Mucosa of descending colon (tissue), 3 donors: ENCODE results near the gene PLCB4. TPM values are rescaled to one million over a fixed set of nuclear protein-coding genes. Genes with fewer than 3 reads are reported as not detected.

Experiments
- ATAC-seq: fragments of 200-7000 bp; cut with Tn5 transposase; one replicate; pipeline ENCODE4 v1.9.1; 2020; ENCODE audit warnings: mild to moderate bottlenecking, moderate library complexity
- DNase-seq, 3 donors: peaks; one replicate each; pipeline ENCODE4 v3.0.0-alpha.2; 2020
- H3K36me3 ChIP-seq: fragments of 200-600 bp; one replicate; pipeline ENCODE4 v1.8.0; 2021; ENCODE audit warnings: low read depth, mild to moderate bottlenecking
- H3K4me1 ChIP-seq: fragments of 200-600 bp; one replicate; pipeline ENCODE4 v1.8.0; 2021; ENCODE audit warnings: low read depth, mild to moderate bottlenecking
- H3K4me3 ChIP-seq: fragments of 200-600 bp; one replicate; pipeline ENCODE4 v1.8.0; 2021; ENCODE audit warnings: mild to moderate bottlenecking
- H3K9me3 ChIP-seq: fragments of 200-600 bp; one replicate; pipeline ENCODE4 v1.8.0; 2021; ENCODE audit warnings: mild to moderate bottlenecking
- intact Hi-C, 2 donors: fragments of 100-400 bp; cut with DNase I in 1 of 2; cut with micrococcal nuclease in 1 of 2; formaldehyde crosslinking; loops; one replicate each; pipeline versions ENCODE4 v1.11.0 to v1.11.1; 2022; cut with DNase I, micrococcal nuclease
- total RNA-seq, 3 donors: library from RNA; stranded (reverse); fragmentation: NEBNext Ultra II Directional in 2 of 3; extraction: Animal tissue kit (Norgen Biotek cat#: 25700) in 2 of 3; gene quantifications; one replicate each; pipeline versions ENCODE4 v1.2.1 to v1.2.4, GENCODE V29; 2021 to 2023
- TF ChIP-seq, protein P1 (sequence below): fragments of 200-600 bp; IDR thresholded peaks from one replicate; pipeline ENCODE4 v1.8.0; 2022; ENCODE audit warnings: antibody characterized with exemption, mild to moderate bottlenecking
- donor health status: DM: no; HTN: no; CAD: no; lungs with moderate emphysema.
- donor health status: DM: no; HTN: no; CAD: no.
- donor health status: DM: no; HTN: yes; CAD: no.

Gene PLCB4
- total RNA-seq, 3 donors from 2014 or later = 37.8 to 55.0 (median 51.2) TPM

DNA sequence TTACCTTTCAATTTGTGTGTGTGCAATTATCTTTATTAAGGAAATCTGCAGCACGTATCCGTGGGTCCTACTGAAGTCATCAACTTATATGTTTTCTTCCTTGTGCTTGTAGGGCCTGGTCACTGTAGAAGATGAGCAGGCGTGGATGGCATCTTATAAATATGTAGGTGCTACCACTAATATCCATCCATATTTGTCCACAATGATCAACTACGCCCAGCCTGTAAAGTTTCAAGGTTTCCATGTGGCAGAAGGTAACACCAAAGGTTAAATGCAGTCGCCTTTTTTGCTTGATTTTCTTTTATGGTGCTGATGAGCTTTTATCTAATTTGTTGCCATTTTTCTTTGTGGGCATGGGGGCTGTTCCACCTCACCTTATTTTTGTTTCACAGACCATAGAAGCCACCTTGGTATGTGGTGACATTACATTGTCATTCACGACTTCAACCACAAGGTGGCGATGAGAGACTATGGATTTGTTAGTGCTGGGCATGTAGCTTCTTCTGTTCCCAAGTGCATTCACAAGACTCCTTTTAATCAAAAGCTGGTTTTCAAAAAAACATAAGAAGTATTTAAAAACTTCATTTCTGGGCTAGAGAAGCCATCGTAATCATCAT lies 339.0 kb downstream of the PLCB4 start:
- Histone ChIP-seq H3K4me1 (no peaks in the 10 kb centered on the region), H3K4me3 (no peak overlapping the region), H3K36me3 (no peaks in the 10 kb centered on the region), H3K9me3 (no peaks in the 10 kb centered on the region)
- TF ChIP-seq, protein P1, sequence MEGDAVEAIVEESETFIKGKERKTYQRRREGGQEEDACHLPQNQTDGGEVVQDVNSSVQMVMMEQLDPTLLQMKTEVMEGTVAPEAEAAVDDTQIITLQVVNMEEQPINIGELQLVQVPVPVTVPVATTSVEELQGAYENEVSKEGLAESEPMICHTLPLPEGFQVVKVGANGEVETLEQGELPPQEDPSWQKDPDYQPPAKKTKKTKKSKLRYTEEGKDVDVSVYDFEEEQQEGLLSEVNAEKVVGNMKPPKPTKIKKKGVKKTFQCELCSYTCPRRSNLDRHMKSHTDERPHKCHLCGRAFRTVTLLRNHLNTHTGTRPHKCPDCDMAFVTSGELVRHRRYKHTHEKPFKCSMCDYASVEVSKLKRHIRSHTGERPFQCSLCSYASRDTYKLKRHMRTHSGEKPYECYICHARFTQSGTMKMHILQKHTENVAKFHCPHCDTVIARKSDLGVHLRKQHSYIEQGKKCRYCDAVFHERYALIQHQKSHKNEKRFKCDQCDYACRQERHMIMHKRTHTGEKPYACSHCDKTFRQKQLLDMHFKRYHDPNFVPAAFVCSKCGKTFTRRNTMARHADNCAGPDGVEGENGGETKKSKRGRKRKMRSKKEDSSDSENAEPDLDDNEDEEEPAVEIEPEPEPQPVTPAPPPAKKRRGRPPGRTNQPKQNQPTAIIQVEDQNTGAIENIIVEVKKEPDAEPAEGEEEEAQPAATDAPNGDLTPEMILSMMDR = peak; percentile 56
- peak; percentile 82 for ATAC-seq
- peak in 1 of 3 donors; percentile 83 for DNase-seq
- intact Hi-C loops = loop anchor here (2.0 to 5.0 kb wide), 2 partner anchors 203 to 204 kb away; no protein-coding TSS in a partner anchor

DNA sequence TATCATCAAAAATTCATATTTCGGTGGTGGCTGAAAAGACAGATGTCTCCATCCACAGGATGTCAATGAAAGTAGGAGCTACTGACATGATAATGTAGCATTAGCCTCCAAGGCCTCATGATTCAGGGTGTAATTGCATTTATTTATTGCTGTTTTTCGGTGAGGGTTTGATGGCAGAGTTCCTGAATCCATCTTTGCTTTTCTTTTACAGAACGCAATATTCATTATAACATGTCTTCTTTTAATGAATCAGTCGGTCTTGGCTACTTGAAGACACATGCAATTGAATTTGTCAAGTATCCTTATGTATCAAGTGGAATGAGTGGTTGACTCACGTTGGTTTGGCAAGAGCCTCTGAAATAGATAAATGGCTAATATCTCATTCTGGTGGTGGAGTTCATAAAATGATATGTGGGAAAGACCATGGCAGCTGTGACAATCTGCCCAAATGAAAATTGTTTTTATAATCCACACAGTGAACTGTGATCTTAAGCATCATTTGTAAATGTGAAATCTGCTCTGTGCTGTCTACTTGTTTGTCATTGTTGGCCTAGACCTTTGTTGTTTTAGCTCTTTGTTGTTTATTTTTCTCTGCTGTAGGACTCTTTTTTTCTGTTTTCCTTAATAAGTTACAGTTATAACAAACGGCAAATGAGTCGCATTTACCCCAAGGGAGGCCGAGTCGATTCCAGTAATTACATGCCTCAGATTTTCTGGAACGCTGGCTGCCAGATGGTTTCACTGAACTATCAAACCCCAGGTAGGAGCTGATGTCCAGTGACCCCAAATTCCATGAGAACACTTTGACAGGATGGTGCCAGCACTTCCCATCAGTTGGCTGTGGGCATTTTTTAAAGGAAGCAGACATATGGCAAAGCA lies 339.8 kb downstream of the PLCB4 start:
- no peaks in the 10 kb centered on the region for H3K36me3 ChIP-seq
- ATAC-seq (no peak), DNase-seq (no peak)
- H3K4me1 ChIP-seq = no peaks in the 10 kb centered on the region
- H3K9me3 ChIP-seq = no peaks in the 10 kb centered on the region
- H3K4me3 ChIP-seq = no peak overlapping the region
- TF ChIP-seq, protein P1 = no peak
- intact Hi-C loops = loop anchor here (2.0 to 5.0 kb wide), 2 partner anchors 202 to 204 kb away; no protein-coding TSS in a partner anchor

DNA sequence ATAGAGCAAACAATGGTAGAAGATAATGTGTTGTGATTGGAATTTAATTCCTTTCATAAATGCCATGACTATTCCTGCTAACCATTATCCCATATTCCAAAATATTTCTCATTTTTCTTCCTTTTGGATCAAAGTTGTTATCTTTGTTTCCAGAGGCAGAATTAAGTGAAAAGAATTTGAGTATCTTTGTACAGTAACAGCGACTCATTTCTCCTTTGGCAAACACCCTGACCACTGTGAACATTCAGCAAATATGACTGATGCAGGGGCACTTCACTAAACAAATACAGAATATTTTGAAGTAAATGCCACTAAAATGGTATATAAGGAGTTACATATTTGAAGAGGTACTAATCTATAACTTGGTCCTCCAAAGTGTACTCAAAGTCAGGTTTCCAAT lies 340.5 kb downstream of the PLCB4 start:
- no peaks in the 10 kb centered on the region for H3K4me1 ChIP-seq
- no peaks in the 10 kb centered on the region for H3K36me3 ChIP-seq
- DNase-seq (no peak), ATAC-seq (no peak)
- H3K9me3 ChIP-seq = no peaks in the 10 kb centered on the region
- intact Hi-C loops = loop anchor here (2.0 to 5.0 kb wide), 2 partner anchors 201 to 203 kb away; no protein-coding TSS in a partner anchor
- TF ChIP-seq, protein P1 = no peak
- no peak overlapping the region for H3K4me3 ChIP-seq

DNA sequence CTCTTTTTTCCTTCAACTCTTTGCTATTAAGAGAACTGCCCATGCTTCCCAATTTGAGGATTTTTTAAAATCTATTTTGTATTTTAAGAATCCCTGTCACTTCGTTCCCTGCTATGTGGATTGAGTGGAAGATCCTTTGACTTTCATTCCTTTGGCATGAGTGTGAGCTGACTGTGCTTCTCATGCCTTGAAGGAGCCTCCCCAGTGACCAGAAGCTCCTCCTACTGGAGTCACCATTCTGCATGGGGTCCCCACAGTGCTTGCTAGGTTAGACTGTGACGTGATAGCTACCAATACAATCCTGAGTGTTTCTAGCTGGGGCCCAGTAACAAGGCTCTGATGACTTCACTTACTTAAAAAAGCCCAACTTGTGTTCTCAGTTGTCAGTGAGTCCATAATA lies 341.1 kb downstream of the PLCB4 start:
- DNase-seq = no peak
- no peak for ATAC-seq
- TF ChIP-seq, protein P1 = no peak
- Histone ChIP-seq H3K9me3 (no peaks in the 10 kb centered on the region), H3K4me1 (no peaks in the 10 kb centered on the region), H3K4me3 (no peak overlapping the region), H3K36me3 (no peaks in the 10 kb centered on the region)
- intact Hi-C loops = loop anchor here (2.0 to 5.0 kb wide), 2 partner anchors 201 to 202 kb away; no protein-coding TSS in a partner anchor

DNA sequence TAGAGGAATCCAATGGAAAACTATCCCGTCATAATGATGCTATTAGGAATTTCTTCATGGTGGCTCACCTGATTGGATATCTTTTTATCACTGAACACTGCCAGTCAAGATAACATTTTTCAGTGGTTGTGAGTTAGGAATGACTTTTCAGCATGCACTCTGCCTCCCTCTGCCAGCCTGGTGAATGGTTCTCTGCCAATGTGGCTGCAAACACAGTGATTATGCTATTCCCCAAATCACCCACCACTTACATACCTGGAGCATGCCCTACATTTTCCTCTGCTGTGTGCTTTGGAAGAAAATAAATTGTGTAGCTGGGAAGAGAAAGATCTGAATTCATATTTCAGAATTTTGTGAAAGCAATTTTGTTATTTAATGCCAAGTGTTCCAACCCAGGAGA lies 342.9 kb downstream of the PLCB4 start:
- DNase-seq (no peak), ATAC-seq (no peak)
- Histone ChIP-seq H3K36me3 (no peaks in the 10 kb centered on the region), H3K9me3 (no peaks in the 10 kb centered on the region), H3K4me1 (no peaks in the 10 kb centered on the region), H3K4me3 (no peak overlapping the region)
- intact Hi-C loops = no loop called here
- TF ChIP-seq, protein P1 = no peak
